ENCODE measurements around the gene AGBL1.
"Not testable (repeated sequence)": the region's sequence is repeated elsewhere in the genome, so short reads cannot be mapped to it uniquely, and the experiment has no call there.

AGBL1 gene

DNA sequence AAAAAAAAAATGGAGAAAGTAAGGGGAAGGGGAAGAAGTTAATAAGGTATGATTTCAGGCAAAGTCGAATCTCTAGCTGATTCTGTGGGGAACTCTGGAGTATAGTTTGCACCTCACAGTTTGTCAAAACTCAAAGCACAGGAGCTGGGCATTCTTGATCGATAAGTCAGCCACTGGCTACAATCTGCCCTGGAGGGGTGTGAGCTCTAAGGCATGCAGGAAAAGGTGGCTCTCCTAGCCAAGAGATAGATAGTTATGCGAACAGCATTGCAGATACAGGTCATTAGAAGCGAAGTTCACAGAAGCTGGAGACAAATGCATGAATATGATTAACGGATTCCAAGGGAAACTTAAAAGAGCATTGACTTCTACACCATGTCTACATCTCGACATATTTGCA, 952.6 kb downstream of the AGBL1 start:
- no peak for DNase-seq

- no peak for DNase-seq
Observed at GRCh38 chr15:87033056-87033455, 953.4 kb downstream of the AGBL1 start.

DNA sequence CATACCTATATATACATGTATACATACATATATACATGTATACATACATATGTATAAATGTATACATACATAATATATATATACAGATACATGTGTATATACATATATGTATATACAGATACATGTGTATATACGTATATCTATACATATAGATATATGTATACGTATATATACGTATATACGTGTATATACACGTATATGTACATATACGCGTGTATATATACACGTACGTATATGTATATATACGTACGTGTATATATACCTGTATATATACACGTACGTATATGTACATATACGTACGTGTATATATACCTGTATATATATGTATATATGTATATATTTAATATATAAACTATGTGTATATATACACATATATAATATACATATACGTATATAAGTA, 955.2 kb downstream of the AGBL1 start:
- DNase-seq, result no peak

DNA sequence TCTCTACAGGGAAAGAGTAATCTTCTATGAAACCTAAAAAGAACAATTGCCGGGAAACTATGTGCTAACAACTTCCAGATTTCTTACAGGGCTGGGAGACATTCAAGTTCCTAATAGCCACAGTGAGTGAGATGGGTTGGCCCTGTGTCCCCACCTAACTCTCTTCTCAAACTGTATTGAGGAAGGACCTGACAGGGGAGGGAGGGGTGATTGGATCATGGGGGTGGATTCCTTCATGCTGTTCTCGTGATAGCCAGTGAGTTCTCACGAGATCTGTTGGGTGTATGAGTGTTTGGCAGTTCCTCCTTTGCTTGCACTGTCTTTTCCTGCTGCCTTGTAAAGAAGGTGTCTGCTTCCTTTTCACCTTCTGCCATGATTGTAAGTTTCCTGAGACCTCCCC, 958.7 kb downstream of the AGBL1 start:
- DNase-seq, result no peak

- DNase-seq, result not testable (repeated sequence)
Observed at GRCh38 chr15:87042619-87043018, 962.9 kb downstream of the AGBL1 start.

DNA sequence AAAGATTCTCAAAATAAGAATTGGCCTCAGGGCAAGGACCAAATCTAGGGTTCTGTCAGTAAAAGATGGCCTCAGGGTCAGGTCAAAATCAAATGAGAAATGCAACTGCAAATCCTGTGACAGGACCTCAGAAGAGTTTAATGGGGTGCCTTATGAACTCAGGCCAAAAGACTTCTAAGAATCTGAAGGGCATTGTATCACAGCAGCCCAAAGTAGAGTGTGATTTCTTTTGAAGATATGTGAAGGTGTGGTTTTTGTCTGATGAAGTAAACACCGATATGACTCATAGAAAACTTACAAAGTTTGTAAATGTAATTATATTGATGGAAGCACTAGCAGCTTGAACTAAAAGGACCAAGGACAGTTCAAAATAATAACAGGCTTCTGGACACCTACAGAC, 966.1 kb downstream of the AGBL1 start:
- no peak for DNase-seq

- DNase-seq, result no peak
Observed at GRCh38 chr15:87047203-87047965, 967.7 kb downstream of the AGBL1 start.

Data from NCI-H510A (cell line).